Activated CD8-positive, alpha-beta memory T cell treated with anti-CD3 and anti-CD28 coated beads, Interleukin-2, amount 50 U/mL, for 48 hours (primary cell): ENCODE data around the gene IKZF3.
"Not testable (repeated sequence)": the region's sequence is repeated elsewhere in the genome, so short reads cannot be mapped to it uniquely, and the experiment has no call there.

Experiments used
- DNase-seq: peaks from one replicate; pipeline ENCODE4 v3.0.0-alpha.2; 2020

IKZF3 gene

DNA sequence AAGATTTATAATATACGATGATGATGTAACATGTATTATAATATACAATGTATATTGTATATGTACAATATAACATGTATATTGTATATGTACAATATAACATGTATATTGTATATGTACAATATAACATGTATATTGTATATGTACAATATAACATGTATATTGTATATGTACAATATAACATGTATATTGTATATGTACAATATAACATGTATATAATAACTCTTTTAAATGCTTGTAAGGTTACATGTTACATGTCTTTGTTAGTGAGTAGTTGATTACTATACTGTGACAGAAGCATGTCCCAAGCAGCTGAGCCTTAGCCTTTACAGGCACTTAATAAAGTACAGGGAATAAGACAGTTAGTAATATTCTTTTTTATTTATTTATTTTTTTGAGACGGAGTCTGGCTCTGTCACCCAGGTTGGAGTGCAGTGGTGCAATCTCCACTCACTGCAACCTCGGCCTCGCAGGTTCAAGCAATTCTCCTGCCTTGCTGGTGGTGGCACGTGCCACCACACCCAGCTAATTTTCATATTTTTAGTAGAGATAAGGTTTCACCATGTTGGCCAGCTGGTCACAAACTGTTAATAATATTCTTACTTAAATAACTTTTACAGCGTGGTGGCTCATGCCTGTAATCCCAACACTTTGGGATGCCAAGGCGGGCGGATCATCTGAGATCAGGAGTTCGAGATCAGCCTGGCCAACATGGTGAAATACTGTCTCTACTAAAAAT lies 8.0 kb downstream of the IKZF3 start:
- not testable (repeated sequence) for DNase-seq

GRCh38 chr17:39854909-39855308 lies 9.2 kb downstream of the IKZF3 start:
- no peak for DNase-seq

- no peak for DNase-seq
These were observed 11.9 kb downstream of the IKZF3 start for GRCh38 chr17:39852239-39852638.

DNA sequence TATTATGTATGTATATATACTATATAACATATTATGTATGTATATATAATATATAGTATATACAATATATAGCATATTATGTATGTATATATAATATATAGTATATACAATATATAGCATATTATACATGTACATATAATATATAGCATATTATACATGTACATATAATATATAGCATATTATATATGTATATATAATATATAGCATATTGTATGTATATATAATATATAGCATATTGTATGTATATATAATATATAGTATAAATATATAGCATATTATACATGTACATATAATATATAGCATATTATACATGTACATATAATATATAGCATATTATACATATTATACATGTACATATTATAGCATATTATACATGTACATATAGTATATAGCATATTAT lies 13.9 kb downstream of the IKZF3 start:
- DNase-seq, result not testable (repeated sequence)

DNA sequence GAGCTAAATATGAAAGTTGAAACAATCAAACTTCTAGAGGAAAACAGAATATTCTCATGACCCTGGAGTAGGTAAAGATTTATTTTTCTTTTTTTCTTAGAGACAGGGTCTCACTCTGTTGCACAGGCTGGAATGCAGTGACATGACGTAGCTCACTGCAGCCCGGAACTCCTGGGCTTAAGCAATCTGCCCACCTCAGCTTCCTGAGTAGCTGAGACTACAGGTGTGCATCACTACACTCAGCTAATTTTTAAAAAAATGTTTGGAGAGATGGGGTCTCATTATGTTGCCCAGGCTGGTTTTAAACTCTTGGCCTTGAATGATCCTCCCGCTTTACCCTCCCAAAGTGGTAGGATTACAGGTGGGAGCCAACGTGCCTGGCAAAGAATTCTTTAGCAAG lies 15.5 kb downstream of the IKZF3 start:
- no peak for DNase-seq

- DNase-seq, result no peak
These were observed 17.9 kb downstream of the IKZF3 start for GRCh38 chr17:39846205-39846604.

GRCh38 chr17:39845052-39845846 lies 18.9 kb downstream of the IKZF3 start:
- DNase-seq, result no peak

DNA sequence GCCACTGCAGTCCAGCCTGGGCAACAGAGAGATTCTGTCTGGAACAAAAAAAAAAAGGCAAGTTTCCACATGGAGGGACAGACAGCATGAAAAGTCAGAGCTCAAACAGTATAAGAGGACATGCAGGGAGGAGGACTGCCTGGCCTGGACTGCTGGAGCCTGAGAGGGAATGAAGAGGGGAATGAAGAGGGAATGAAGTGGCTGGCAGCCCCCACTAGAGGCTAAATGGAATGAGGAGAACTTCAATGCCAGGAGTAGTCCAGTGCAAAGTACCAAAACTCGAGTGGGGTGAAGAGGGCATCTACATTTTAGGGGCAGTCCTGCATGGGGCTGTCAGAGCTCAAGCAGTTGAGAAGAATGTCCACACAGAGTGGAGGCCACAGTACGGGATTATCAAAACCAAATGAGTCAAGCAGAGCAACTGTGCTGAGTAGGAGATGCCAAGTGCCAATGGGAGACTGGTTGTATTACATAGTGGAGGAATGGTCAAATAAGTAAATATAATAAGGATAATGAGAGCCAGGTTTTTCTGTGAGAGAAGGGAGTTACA lies 22.9 kb downstream of the IKZF3 start:
- no peak for DNase-seq

DNA sequence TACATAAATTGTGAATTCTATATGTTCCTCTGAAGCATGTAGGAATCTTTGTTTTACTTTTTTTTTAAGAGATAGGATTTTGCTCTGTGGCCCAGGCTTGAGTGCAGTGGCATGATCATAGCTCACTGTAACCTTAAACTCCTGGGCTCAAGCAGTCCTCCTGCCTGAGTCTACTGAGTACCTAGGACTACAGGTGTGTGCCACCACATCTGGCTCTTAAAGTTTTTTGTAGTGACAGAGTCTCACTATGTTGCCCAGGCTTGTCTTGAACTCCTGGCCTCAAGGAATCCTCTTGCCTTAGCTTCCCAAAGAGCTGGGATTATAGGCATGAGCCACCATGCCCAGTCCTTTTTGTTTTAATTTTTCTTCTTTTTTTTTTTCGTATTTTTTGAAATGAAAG lies 25.3 kb downstream of the IKZF3 start:
- no peak for DNase-seq

GRCh38 chr17:39838057-39838456 lies 26.1 kb downstream of the IKZF3 start:
- DNase-seq, result no peak

DNA sequence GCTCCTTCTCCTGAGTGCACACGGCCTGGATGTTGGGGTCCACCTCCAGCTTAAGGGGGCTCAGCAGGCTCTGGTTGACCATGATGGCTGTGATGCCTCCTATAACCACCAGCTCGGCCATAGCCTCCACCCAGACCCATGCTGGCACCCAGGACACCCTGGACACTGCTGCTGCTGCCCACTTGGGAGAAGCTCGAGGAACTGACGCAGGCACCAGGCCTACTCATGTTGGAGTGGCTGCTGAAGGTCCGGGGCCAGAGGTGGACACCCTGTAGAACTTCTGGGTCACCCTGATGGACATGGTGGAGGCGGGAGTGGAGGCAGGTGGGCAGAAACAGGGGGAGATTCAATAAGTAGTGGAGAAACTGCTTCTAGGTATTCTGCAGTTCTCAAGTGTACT lies 28.0 kb downstream of the IKZF3 start:
- no peak for DNase-seq

- no peak for DNase-seq
These were observed 28.9 kb downstream of the IKZF3 start for GRCh38 chr17:39835038-39835786.

DNA sequence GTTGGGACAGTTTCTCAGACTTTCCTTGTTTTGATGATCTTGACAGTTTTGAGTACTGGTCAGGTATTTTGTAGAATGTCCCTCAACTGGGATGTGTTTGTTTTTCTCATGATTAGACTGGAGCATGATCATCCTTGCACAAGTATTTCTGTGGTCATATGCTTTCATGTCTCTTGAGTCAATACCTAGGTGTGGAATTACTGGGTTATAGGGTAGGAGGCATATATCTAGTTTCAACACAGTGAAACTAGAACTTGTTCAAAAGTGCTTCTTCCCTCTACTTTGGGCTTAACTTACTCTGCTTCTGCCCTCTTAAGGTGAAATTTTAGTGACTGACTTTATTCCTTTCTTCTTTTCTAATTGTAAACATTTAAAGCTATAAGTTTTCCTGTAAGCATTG lies 30.1 kb downstream of the IKZF3 start:
- no peak for DNase-seq

DNA sequence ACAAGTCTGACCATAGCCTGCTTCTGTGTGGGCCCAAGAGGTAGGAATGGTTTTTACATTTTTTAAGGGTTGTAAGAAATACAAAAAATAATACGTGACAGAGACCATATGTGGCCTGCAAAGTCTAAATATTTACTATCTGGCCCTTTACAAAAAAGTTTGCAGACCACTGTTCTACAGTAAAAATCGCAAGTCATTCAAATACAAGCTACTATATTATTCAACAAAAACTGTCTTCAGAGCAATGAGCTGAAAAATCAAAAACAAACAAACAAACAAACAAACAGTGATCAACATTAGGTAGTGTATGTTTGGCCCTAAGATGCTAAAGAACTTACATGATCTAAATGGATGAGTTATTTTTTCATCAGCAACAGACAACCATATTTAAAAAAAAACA lies 32.5 kb downstream of the IKZF3 start:
- DNase-seq, result no peak

DNA sequence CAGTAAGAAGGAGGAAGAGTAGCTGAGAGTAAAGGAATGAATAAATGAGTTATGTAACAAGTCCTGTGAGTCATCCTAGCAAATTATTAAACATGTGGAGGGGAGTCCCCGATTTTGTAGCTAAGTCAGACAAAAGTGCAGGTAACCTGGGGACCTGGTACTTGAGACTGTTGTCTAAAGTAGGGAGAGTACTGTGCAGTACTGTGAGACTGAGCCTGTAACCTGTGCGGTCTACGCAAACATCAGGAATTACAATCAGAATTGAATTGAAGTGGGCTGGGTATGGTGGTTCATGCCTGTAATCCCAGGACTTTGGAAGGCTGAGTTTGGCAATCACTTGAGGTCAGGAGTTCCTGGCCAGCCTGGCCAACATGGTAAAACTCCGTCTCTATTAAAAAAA lies 35.7 kb downstream of the IKZF3 start:
- no peak for DNase-seq

- DNase-seq, result no peak
These were observed 37.8 kb downstream of the IKZF3 start for GRCh38 chr17:39826334-39826733.

- DNase-seq, result no peak
These were observed 40.6 kb downstream of the IKZF3 start for GRCh38 chr17:39823407-39824054.

DNA sequence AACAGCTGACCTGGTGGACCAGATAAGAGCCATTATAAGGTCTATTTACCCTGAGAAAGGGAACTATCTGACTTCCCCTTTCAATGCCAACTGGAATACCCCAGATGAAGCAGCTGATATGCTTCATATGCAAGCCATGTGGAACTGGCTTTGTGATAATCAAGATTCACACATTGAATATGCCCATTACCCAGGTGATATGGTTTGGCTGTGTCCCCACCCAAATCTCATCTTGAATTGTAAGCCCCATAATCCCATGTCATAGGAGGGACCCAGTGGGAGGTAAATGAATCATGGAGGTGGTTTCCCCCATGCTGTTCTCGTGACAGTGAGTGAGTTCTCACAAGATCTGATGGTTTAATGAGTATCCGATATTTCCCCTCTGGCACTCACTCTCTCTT lies 42.1 kb downstream of the IKZF3 start:
- DNase-seq, result no peak

DNA sequence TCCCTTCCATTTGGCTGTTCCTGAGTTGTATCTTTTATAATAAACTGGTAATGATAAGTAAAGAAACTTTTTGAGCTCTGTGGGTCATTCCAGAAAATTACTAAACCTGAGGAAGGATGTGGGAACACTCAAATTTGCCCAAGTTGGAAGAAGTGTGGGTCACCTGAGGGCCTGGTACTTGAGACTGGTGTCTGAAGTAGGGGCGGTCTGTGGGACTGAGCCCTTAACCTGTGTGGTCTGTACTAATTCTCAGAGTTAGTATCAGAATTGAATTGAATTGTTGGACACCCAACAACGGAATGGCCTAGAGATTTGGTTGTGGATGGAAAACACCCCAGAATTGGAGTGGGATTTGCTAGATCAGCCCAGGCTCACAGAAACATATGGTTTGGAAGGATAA lies 43.1 kb downstream of the IKZF3 start:
- DNase-seq, result no peak

DNA sequence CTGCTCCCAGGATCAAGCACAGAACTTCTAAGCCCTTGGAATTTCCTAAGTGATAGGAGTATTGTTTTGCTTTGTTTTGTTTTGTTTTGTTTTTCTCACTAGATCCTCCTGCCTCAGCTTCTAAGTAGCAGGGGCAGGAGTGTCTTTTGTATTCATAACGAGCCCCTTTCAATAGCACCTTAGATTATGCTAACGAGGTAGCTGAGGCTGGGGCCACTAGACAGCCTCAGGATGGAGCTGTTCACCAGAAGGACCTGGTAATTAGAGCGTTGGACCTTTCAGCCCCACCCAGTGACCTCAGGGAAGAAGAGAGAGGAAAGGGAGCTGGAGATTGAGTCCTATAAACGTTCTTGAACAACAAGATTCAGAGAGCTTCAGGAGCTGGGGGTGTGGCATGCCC lies 43.6 kb downstream of the IKZF3 start:
- DNase-seq, result no peak

DNA sequence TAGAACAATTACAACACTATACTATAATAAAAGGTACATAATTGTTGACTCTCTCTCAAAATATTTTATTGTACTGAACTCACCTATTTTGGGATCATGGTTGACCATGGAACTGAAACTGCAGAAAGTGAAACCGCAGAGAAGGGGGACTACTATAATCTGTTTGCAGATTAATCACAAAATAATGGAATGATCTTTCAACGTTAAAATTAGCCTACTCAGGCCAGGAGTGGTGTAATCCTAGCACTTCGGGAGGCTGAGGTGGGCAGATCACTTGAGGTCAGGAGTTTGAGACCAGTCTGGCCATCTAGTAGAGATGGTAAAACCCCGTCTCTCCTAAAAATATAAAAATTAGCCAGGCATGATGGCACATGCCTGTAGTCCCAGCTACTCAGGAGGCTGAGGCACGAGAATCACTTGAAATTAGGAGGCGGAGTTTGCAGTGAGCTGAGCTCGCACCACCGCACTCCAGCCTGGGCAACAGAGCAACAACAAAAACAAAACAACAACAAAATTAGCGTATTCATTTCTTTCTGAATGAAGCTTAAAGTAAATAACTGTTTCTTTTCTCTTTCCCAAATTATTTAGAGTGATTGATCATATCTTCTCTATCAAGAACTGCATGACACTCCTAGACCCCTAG lies 45.6 kb downstream of the IKZF3 start:
- no peak for DNase-seq

DNA sequence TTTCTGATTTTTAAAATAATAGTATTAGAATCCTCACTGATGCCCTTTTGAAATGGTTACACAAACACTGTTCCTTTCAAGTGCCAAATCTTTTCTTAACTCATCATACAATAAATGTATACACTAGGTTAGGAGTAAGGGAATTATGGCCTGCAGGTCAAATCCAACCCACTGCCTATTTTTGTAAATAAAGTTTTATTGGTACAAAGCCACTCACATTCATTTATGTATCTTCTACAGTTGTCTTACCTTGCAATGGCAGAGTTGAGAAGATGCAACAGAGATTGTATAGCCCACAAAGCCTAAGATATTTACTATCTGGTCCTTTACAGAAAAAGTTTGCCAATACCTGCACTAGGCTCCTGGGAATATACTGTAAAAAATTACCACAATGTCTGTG lies 47.8 kb downstream of the IKZF3 start:
- DNase-seq, result no peak
